ENCODE results near the gene NPTX2. TPM values are rescaled to one million over a fixed set of nuclear protein-coding genes. Genes with fewer than 3 reads are reported as not detected.

NPTX2 gene
- total RNA-seq, 2 experiments from 2014 or later = not detected

GRCh38 chr7:98674881-98675280, 57.8 kb downstream of the NPTX2 start:
- ATAC-seq (ENCODE audit: low read depth) (no peak), DNase-seq (no peak)
- POLR2A ChIA-PET = no interaction called here
- Mint-ChIP-seq H3K27me3 (no peaks in the 10 kb centered on the region), H3K4me3 (no peak overlapping the region), H3K9me3 (peaks cover 7% of the 10 kb centered on the region), H3K4me1 (no peaks in the 10 kb centered on the region), H3K27ac (no peak overlapping the region), H3K36me3 (no peaks in the 10 kb centered on the region)

DNA sequence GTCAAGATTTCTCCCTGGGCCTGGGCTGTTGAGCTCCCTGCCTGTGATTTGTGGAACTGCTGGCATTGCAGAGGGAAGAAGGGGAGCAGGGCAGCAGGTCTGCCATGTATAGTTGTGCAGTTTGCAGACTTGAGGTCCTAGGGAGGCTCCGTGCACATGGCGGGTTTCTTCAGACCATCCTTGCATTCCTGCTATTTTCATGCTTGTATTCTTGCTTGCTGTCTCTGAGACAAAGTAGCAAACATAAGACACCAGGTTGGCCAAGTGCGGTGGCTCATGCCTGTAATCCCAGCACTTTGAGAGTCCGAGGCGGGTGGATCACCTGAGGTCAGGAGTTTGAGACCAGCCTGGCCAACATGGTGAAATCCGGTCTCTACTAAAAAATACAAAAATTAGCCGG, 61.1 kb downstream of the NPTX2 start:
- H3K4me3 Mint-ChIP-seq = no peak overlapping the region
- no peak overlapping the region for H3K27ac Mint-ChIP-seq
- no peaks in the 10 kb centered on the region for H3K27me3 Mint-ChIP-seq
- H3K36me3 Mint-ChIP-seq = no peaks in the 10 kb centered on the region
- POLR2A ChIA-PET = no interaction called here
- ATAC-seq (ENCODE audit: low read depth) = no peak
- H3K4me1 Mint-ChIP-seq = peaks cover 1% of the 10 kb centered on the region
- DNase-seq = no peak
- H3K9me3 Mint-ChIP-seq = peaks cover 2% of the 10 kb centered on the region

Other genes starting within 250 kb of the NPTX2 start
- gene BAIAP2L1, start 216.2 kb upstream of the NPTX2 start, total RNA-seq = 1 to 10 TPM; 1.4 to 2.2 TPM

Measured in activated naive CD8-positive, alpha-beta T cell treated with anti-CD3 and anti-CD28 coated beads, Interleukin-2, amount 10 ng/mL, durations not matched to agents 7 days and 5 days (primary cell).